Dendritic cell treated with granulocyte-macrophage colony-stimulating factor and Interleukin-4, amounts not matched to agents 40 ng/mL and 50 ng/mL, for 4 days (primary cell): ENCODE data around the gene WWOX.

Experiments
- H3K27ac Mint-ChIP-seq: one replicate; pipeline ENCODE4 v1.8.0; 2022; ENCODE audit warnings: mild to moderate bottlenecking, mixed read lengths
- H3K27me3 Mint-ChIP-seq: one replicate; pipeline ENCODE4 v1.8.0; 2022; ENCODE audit warnings: mild to moderate bottlenecking, mixed read lengths
- H3K36me3 Mint-ChIP-seq: one replicate; pipeline ENCODE4 v1.8.0; 2022; ENCODE audit warnings: low read depth, mixed read lengths
- H3K4me1 Mint-ChIP-seq: one replicate; pipeline ENCODE4 v1.8.0; 2022; ENCODE audit warnings: low read depth, mixed read lengths
- H3K4me3 Mint-ChIP-seq: one replicate; pipeline ENCODE4 v1.8.0; 2022; ENCODE audit warnings: mild to moderate bottlenecking, moderate library complexity, mixed read lengths
- H3K9me3 Mint-ChIP-seq: one replicate; pipeline ENCODE4 v1.8.0; 2022; ENCODE audit warnings: mixed read lengths
- intact Hi-C: fragments of 100-400 bp; cut with micrococcal nuclease; formaldehyde crosslinking; loops from one replicate; pipeline ENCODE4 v1.15.0; 2022

The WWOX gene

GRCh38 chr16:78483124-78483992 is 383.9 kb downstream of the WWOX start:
- Mint-ChIP-seq H3K36me3 (no peaks in the 10 kb centered on the region), H3K4me1 (no peaks in the 10 kb centered on the region), H3K4me3 (no peak overlapping the region), H3K27me3 (no peaks in the 10 kb centered on the region), H3K27ac (no peak overlapping the region), H3K9me3 (no peaks in the 10 kb centered on the region)
- intact Hi-C loops = no loop called here

GRCh38 chr16:78484509-78485058 is 385.1 kb downstream of the WWOX start:
- H3K4me1 Mint-ChIP-seq = no peaks in the 10 kb centered on the region
- no peak overlapping the region for H3K4me3 Mint-ChIP-seq
- H3K27me3 Mint-ChIP-seq = no peaks in the 10 kb centered on the region
- H3K9me3 Mint-ChIP-seq = no peaks in the 10 kb centered on the region
- no peaks in the 10 kb centered on the region for H3K36me3 Mint-ChIP-seq
- no peak overlapping the region for H3K27ac Mint-ChIP-seq
- intact Hi-C loops = no loop called here

- H3K4me3 Mint-ChIP-seq = no peak overlapping the region
- no peaks in the 10 kb centered on the region for H3K27me3 Mint-ChIP-seq
- no peak overlapping the region for H3K27ac Mint-ChIP-seq
- H3K4me1 Mint-ChIP-seq = no peaks in the 10 kb centered on the region
- H3K9me3 Mint-ChIP-seq = no peaks in the 10 kb centered on the region
- intact Hi-C loops = no loop called here
- no peaks in the 10 kb centered on the region for H3K36me3 Mint-ChIP-seq
Observed at GRCh38 chr16:78485188-78485916, 385.9 kb downstream of the WWOX start.

- intact Hi-C loops = no loop called here
- Mint-ChIP-seq H3K4me3 (no peak overlapping the region), H3K36me3 (no peaks in the 10 kb centered on the region), H3K9me3 (no peaks in the 10 kb centered on the region), H3K27ac (no peak overlapping the region), H3K27me3 (no peaks in the 10 kb centered on the region), H3K4me1 (no peaks in the 10 kb centered on the region)
Observed at GRCh38 chr16:78485917-78486257, 386.4 kb downstream of the WWOX start.

GRCh38 chr16:78487471-78487870 is 388.0 kb downstream of the WWOX start:
- Mint-ChIP-seq H3K9me3 (no peaks in the 10 kb centered on the region), H3K27ac (no peak overlapping the region), H3K36me3 (no peaks in the 10 kb centered on the region), H3K4me1 (no peaks in the 10 kb centered on the region), H3K27me3 (no peaks in the 10 kb centered on the region), H3K4me3 (no peak overlapping the region)
- intact Hi-C loops = no loop called here

GRCh38 chr16:78489072-78489471 is 389.6 kb downstream of the WWOX start:
- Mint-ChIP-seq H3K9me3 (no peaks in the 10 kb centered on the region), H3K27me3 (no peaks in the 10 kb centered on the region), H3K4me1 (no peaks in the 10 kb centered on the region), H3K4me3 (no peak overlapping the region), H3K27ac (no peak overlapping the region), H3K36me3 (no peaks in the 10 kb centered on the region)
- intact Hi-C loops = no loop called here

GRCh38 chr16:78489631-78490030 is 390.2 kb downstream of the WWOX start:
- Mint-ChIP-seq H3K4me3 (no peak overlapping the region), H3K4me1 (no peaks in the 10 kb centered on the region), H3K27me3 (no peaks in the 10 kb centered on the region), H3K36me3 (no peaks in the 10 kb centered on the region), H3K27ac (no peak overlapping the region), H3K9me3 (no peaks in the 10 kb centered on the region)
- intact Hi-C loops = no loop called here

GRCh38 chr16:78490431-78490830 is 391.0 kb downstream of the WWOX start:
- Mint-ChIP-seq H3K27ac (no peak overlapping the region), H3K4me1 (no peaks in the 10 kb centered on the region)

GRCh38 chr16:78490847-78491246 is 391.4 kb downstream of the WWOX start:
- H3K4me3 Mint-ChIP-seq = no peak overlapping the region
- H3K27me3 Mint-ChIP-seq = no peaks in the 10 kb centered on the region
- intact Hi-C loops = no loop called here
- H3K9me3 Mint-ChIP-seq = no peaks in the 10 kb centered on the region
- no peaks in the 10 kb centered on the region for H3K4me1 Mint-ChIP-seq
- no peak overlapping the region for H3K27ac Mint-ChIP-seq
- no peaks in the 10 kb centered on the region for H3K36me3 Mint-ChIP-seq

More at GRCh38 chr16:78490431-78490830, 391.0 kb downstream of the WWOX start:
- H3K9me3 Mint-ChIP-seq = no peaks in the 10 kb centered on the region
- intact Hi-C loops = no loop called here
- H3K36me3 Mint-ChIP-seq = no peaks in the 10 kb centered on the region
- no peak overlapping the region for H3K4me3 Mint-ChIP-seq
- no peaks in the 10 kb centered on the region for H3K27me3 Mint-ChIP-seq

- intact Hi-C loops = no loop called here
- no peak overlapping the region for H3K27ac Mint-ChIP-seq
- H3K4me1 Mint-ChIP-seq = peaks cover 9% of the 10 kb centered on the region
- H3K9me3 Mint-ChIP-seq = no peaks in the 10 kb centered on the region
- H3K27me3 Mint-ChIP-seq = no peaks in the 10 kb centered on the region
- no peak overlapping the region for H3K4me3 Mint-ChIP-seq
- no peaks in the 10 kb centered on the region for H3K36me3 Mint-ChIP-seq
Observed at GRCh38 chr16:78493573-78493972, 394.1 kb downstream of the WWOX start.

GRCh38 chr16:78494105-78494504 is 394.7 kb downstream of the WWOX start:
- peaks cover 9% of the 10 kb centered on the region for H3K4me1 Mint-ChIP-seq
- H3K27ac Mint-ChIP-seq = no peak overlapping the region
- H3K36me3 Mint-ChIP-seq = no peaks in the 10 kb centered on the region
- H3K4me3 Mint-ChIP-seq = no peak overlapping the region
- intact Hi-C loops = no loop called here
- H3K27me3 Mint-ChIP-seq = no peaks in the 10 kb centered on the region
- no peaks in the 10 kb centered on the region for H3K9me3 Mint-ChIP-seq

GRCh38 chr16:78494674-78495073 is 395.2 kb downstream of the WWOX start:
- no peaks in the 10 kb centered on the region for H3K9me3 Mint-ChIP-seq
- intact Hi-C loops = no loop called here
- no peak overlapping the region for H3K27ac Mint-ChIP-seq
- H3K36me3 Mint-ChIP-seq = no peaks in the 10 kb centered on the region
- H3K27me3 Mint-ChIP-seq = no peaks in the 10 kb centered on the region
- H3K4me1 Mint-ChIP-seq = peaks cover 9% of the 10 kb centered on the region
- H3K4me3 Mint-ChIP-seq = no peak overlapping the region

- H3K4me1 Mint-ChIP-seq = peaks cover 14% of the 10 kb centered on the region
- no peaks in the 10 kb centered on the region for H3K27me3 Mint-ChIP-seq
- intact Hi-C loops = no loop called here
- H3K4me3 Mint-ChIP-seq = no peak overlapping the region
- no peak overlapping the region for H3K27ac Mint-ChIP-seq
- no peaks in the 10 kb centered on the region for H3K9me3 Mint-ChIP-seq
- no peaks in the 10 kb centered on the region for H3K36me3 Mint-ChIP-seq
Observed at GRCh38 chr16:78496189-78496588, 396.7 kb downstream of the WWOX start.

GRCh38 chr16:78499399-78499798 is 399.9 kb downstream of the WWOX start:
- H3K36me3 Mint-ChIP-seq = no peaks in the 10 kb centered on the region
- peaks cover 14% of the 10 kb centered on the region for H3K4me1 Mint-ChIP-seq
- H3K27ac Mint-ChIP-seq = no peak overlapping the region
- H3K27me3 Mint-ChIP-seq = no peaks in the 10 kb centered on the region
- intact Hi-C loops = no loop called here
- no peak overlapping the region for H3K4me3 Mint-ChIP-seq
- no peaks in the 10 kb centered on the region for H3K9me3 Mint-ChIP-seq
